ENCODE data around the gene ROR2. TPM values are rescaled to one million over a fixed set of nuclear protein-coding genes. Genes with fewer than 3 reads are reported as not detected.

ROR2 gene
- total RNA-seq, 1 experiment from 2014 or later: 2.7 TPM

GRCh38 chr9:91880378-91880972 lies 69.6 kb downstream of the ROR2 start:
- Histone ChIP-seq H4K5ac (ENCODE audit: insufficient read length, low read depth, low read length) (no peak overlapping the region), H3K18ac (ENCODE audit: insufficient read length, low read depth, low read length) (no peak overlapping the region), H3K4me1 (ENCODE audit: insufficient read depth, low read length) (peaks cover 8% of the 10 kb centered on the region; the same call in 1 of the 2 replicates), H4K91ac (ENCODE audit: insufficient read length, low read depth, low read length) (no peak overlapping the region), H2AFZ (ENCODE audit: low read length) (no peak overlapping the region), H2BK15ac (ENCODE audit: low read depth, low read length) (no peak overlapping the region), H3K9ac (ENCODE audit: extremely low read depth, insufficient read length, low read length) (no peak overlapping the region), H3K79me2 (ENCODE audit: insufficient read depth, low read length) (no peaks in the 10 kb centered on the region), H3K4ac (ENCODE audit: low read depth, low read length) (no peak overlapping the region), H3K4me2 (ENCODE audit: insufficient read depth, insufficient read length, low read length) (no peak overlapping the region), H2BK5ac (ENCODE audit: insufficient read length, low read length) (no peak overlapping the region), H3K23me2 (ENCODE audit: insufficient read length, low read depth, low read length, poor library complexity, severe bottlenecking) (no peaks in the 10 kb centered on the region), H3K14ac (ENCODE audit: insufficient read depth, low read length) (no peak overlapping the region), H4K8ac (replicated peaks; ENCODE audit: insufficient read length, low read depth, low read length) (no peak overlapping the region), H2AK5ac (ENCODE audit: insufficient read length, low read length) (no peak overlapping the region), H2BK20ac (ENCODE audit: low read depth, low read length, poor library complexity, severe bottlenecking) (no peak overlapping the region), H2BK120ac (ENCODE audit: low read depth, low read length, poor library complexity, severe bottlenecking) (no peak overlapping the region), H3K56ac (ENCODE audit: insufficient read length, low read depth, low read length) (no peak overlapping the region), H3K27me3 (ENCODE audit: insufficient read depth, low read length) (no peaks in the 10 kb centered on the region), H3K27ac (ENCODE audit: insufficient read length, low read depth, low read length) (no peak overlapping the region), H3K23ac (ENCODE audit: insufficient read length, low read depth, low read length) (no peak overlapping the region), H3K9me3 (ENCODE audit: control insufficient read depth, low read depth, low read length) (no peaks in the 10 kb centered on the region), H3T11ph (ENCODE audit: low read length) (no peak overlapping the region), H2BK12ac (ENCODE audit: insufficient read length, low read depth, low read length) (no peak overlapping the region), H3K79me1 (ENCODE audit: insufficient read depth, low read depth, low read length, poor library complexity, severe bottlenecking) (no peaks in the 10 kb centered on the region), H4K20me1 (ENCODE audit: control insufficient read depth, insufficient read depth, insufficient read length) (no peaks in the 10 kb centered on the region)
- no peak for TF ChIP-seq CTCF (conservative IDR thresholded peaks at IDR 0.05)
- WGBS (ENCODE audit: extremely low coverage, insufficient read length, low lambda C conversion rate): no CpG with 5 or more reads among the region's 3 CpGs
- DNase-seq: no peak
- peaks cover 0 to 4% (median 0%) of the 10 kb centered on the region in 3 experiments; a peak in 3 of 7 replicates for H3K36me3 Mint-ChIP-seq (ENCODE audit: insufficient read depth in 1 of 3, low read depth in 3 of 3)
- H3K4me3 Mint-ChIP-seq: no peak overlapping the region
- peaks cover 68% of the 10 kb centered on the region for H3K27me3 Mint-ChIP-seq (ENCODE audit: low read depth)
- H3K4me1 Mint-ChIP-seq: peaks cover 23 to 28% of the 10 kb centered on the region in 2 experiments
- no peak overlapping the region for H3K27ac Mint-ChIP-seq
- peaks cover 0 to 2% of the 10 kb centered on the region in 2 experiments; a peak in 1 of 5 replicates for H3K9me3 Mint-ChIP-seq
